Measurements from ENCODE around the gene BABAM2.

The BABAM2 gene

DNA sequence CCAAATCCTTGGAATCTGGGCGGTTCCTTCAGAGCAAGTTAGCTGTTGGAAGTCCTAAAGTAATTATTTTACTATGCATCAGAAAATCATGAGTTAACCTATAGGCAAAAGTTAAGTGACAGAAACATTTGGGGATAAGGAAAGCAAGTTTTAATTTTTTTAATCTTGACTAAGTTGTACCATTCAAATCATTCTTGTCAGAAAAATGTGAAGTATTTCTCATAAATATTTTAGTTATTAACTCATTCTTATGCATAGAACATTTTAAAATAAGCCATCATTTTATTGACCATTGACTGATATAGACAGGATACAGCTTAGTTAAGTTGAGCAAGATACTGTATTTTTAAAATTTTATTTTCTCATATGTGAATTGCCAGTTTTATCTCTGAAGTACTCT is 403.9 kb downstream of the BABAM2 start:
- in situ Hi-C loops (cut with HindIII; ENCODE audit: low sequenced_read_pairs): no loop called here

DNA sequence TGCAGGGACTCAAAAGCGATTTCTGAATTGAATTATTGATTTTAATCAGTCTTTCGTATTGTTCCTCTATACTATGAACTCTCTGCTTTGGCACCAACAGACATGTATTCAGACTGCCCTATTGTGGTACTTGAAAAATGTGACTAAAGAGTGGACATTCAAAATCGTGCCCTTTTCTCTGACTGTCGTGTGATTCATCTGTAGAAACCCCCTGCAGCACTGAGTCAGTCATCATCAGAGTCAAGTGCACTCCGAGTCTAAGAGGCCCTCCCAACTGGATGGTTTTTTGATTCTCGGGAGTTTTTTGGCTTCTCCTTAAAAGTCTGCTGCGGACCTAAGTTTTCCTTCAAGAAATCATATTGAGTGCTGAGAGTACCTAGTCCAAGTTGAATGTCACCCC is 405.7 kb downstream of the BABAM2 start:
- in situ Hi-C loops (cut with HindIII; ENCODE audit: low sequenced_read_pairs): no loop called here

DNA sequence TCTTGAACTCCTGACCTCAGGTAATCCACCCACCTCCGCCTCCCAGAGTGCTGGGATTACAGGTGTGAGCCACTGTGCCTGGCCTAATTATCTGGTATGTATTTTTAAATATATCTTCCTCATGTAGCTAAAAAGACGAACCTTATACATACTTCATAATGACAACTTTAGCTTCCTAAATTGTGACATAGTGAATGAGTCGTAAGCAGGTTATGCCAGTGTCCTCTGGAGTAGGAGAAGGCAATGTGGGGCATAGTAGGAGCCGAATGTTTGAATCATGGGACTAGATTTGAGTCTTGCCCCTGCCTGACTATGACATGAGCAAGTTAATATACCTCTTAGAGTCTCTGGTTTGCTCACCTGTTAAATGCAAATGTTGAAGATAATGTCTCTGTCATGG is 406.4 kb downstream of the BABAM2 start:
- in situ Hi-C loops (cut with HindIII; ENCODE audit: low sequenced_read_pairs): no loop called here

DNA sequence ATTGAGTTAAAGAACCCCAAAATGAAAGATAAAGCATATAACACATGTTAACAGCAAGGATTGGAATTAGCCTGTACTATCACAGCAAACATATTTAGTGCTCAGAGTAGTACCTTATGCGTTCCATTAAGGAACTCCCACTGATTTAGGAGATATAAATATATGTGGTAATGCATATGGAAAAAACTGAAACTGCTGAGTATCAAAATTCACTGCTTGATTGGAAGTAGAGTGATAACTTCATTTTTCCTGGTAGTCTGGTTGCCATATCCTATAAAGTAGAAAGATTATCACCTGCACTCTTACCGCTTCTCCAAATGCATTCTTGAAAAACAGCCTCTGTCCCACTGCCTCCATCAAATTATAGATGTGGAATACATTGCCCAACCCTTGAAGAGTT is 407.0 kb downstream of the BABAM2 start:
- in situ Hi-C loops (cut with HindIII; ENCODE audit: low sequenced_read_pairs): no loop called here

DNA sequence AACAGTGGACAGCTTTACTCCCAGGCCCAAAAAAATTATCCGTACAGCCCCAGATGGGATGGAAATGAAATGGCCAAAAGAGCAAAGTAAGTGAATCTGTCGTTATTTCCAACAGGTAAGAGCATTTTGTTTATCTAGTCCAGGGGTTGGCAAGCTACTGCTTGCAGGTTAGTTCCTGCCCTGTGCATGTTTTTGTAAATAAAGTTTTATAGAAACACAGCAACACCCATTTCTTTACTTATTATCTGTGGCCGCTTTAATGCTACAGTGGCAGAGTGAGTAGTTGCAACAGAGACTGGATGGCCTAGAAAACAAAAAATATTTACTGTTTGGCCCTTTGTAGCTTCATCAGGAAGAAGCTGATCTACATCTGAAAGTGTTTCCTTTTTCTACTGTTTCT is 407.9 kb downstream of the BABAM2 start:
- in situ Hi-C loops (cut with HindIII; ENCODE audit: low sequenced_read_pairs): no loop called here

DNA sequence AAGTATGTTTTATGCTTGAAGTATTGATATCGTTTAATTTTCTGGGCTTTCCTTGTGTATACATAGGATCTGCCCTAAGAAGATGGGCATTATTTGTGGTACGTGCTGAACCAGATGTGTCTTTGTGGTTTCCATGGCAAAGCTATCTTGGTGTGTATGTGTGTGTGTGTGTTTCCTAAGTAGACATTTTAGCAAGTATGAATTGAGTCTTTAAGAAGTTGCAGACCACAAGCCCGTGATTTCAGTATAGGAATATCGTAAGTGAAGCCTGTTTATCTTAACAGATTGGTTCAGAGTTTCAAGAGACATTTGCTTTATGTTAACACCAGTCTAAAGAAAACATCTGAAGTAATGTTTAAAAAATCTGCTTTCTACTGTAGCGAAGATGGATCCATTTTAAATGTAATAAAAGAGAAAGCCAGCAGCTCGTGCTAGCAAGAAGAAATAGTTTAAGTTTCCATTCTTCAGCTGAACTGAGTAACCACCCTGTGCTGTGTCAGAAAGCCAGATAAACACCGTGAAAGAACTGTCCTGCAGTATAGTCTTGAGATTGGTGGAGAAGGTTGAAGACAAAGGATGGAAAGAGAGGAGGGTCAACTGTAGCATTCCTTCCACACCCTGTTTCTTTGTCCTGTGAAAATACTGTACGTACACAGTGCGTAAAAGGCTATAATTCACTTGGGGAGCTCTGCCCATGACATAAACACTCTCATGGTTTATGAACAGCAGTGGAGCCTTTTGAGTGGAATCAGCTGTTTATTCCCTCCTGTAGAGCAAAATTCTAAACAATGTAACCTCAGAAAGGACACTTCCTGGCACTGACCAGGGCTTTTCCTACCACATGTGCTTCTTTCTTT is 410.2 kb downstream of the BABAM2 start:
- in situ Hi-C loops (cut with HindIII; ENCODE audit: low sequenced_read_pairs): no loop called here

DNA sequence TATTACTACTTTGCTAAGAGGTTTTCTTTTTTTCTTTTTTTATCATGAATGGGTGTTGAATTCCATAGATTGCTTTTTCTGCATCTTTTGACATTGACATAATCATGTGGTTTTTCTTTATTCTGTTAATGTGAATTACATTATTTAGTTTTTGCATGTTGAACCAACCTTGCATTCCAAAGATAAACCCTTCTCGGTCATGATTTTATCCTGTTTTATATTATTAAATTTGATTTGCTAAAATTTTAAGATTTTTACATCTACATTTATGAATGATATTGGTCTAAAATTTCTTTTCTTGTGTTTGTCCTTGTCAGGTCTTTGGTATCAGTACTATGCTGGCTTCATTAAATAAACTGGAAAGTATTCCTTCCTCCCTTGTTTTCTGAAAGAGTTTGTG is 414.7 kb downstream of the BABAM2 start:
- in situ Hi-C loops (cut with HindIII; ENCODE audit: low sequenced_read_pairs): no loop called here

DNA sequence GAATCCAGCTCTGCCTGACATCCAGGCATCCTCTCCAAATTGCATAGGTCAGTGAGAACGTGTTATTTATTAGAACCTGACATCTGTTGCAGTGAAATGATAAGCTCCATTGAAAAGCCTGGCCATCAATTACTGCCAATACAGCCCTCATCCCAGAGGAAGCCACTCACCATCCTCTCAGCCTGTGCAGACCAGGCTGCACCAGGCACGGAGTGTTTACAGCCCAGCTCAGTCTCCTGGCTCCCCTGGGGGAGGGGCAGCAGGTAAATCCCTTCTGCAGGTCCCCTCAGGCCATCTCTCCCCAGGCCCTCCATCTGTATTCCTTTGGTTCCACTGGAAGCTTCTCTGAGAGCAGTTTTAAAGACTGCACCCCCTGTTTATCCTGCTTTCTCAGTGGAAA is 419.6 kb downstream of the BABAM2 start:
- in situ Hi-C loops (cut with HindIII; ENCODE audit: low sequenced_read_pairs): no loop called here

DNA sequence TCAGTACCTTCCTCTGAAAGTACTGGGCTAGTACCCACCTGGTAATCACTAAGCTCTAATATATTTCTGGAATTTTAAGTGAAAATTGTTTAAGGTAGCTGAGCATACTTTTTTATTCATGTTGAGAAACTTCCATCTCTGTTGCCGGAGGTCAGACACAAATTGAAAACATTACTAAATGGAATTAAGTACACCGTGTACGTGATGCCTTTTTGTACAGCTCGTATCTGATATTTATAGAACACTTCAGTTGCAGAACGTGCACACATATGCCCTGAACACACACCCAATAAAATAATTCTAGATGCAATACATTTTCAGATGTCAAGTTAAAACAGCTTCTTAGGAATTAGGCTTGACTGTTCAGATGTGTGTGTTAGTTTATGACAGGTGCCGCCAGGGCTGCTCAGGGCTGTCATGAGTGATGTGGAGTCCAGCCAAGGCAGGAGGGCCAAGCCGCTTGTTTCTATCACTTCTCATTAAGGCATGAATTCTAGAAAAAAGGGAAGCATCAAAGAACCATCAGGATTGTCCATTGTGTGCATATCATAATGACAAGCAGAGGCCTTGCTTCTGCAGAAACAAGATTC is 421.2 kb downstream of the BABAM2 start:
- in situ Hi-C loops (cut with HindIII; ENCODE audit: low sequenced_read_pairs): no loop called here

DNA sequence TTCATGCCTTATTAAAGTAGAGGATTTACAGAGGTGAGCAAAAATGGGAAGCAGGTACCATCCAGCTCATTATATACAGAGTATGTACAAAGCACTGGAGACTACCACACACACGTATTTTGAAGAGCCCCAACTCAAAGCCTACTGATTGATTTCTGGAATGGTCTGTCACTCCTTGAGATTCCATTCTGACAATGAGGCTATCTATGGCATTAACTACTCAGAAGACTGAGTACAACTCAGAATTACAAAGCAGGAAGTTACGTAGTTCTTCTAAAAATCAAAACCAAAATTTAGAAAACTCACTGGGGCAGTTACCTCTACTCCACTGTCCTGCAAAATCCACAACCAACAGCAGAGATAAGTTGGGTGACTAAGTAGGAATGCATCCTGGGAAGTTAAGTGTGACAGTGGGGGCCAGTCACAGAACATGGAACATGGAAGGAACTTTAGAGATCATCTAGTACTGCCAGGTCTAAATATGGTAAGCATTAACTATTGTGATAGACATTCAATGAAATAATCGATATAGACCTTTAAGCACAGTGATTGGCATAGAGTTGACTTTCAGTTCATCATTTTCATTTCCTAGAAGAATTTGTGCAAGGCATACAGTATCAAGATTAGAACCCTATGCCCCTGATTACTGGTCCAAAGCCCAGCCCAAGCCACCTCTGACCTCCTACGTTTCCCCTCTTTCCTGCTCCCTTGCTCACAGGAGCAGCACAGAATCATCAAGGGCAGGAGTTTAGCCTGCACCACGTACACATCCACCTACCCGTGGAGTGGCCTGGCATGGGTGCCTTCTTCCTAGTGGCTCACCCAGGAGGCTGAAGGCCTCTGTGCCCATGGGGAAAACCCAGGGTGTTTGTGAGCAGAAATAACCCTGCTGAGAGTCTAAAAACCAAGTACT is 422.0 kb downstream of the BABAM2 start:
- in situ Hi-C loops (cut with HindIII; ENCODE audit: low sequenced_read_pairs): no loop called here

DNA sequence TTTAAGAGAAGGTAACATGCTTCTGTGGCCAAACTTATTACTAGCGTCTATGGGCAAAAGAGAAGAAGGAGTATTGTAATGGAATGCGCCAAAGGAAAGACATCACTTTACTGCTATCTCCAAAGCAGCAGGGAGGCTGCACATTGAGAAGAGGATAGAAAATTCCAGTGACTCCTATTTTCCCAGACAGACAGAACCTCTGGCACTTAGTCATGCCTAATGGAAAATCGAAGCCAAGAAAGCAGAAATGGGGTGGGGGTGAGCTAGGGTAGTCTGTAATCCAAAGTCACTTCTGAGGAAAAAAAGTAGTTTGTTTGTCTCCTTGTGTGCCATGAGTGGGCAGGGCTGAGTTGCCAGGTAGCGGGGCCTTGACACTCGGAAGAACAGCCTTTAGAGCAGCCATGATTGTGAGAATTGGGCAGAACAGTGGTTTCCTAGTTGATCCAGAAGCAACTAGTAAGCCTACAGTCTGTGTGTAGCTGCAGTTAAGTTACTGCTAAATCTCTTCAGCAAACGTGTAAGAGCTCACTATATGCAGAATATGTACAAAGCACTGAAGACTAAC is 422.8 kb downstream of the BABAM2 start:
- in situ Hi-C loops (cut with HindIII; ENCODE audit: low sequenced_read_pairs): no loop called here

DNA sequence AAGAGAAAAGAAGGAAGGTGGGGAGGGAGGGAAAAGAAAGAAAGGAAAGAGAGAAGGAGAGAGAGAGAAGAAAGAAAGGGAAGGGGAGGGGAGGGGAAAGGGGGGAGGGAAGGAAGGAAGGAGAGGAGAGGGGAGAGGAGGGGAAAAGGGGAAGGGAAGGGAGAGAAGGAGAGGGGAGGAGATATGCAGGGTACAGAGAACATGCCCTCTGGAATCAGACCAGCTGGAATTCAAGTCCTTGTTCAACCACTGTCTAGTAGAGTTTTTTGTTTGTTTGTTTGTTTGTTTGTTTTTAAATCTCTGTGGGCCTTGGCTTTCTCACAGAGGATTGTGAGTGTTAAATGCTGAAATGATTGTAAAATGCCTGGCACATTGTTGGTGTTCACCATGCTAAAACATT is 424.4 kb downstream of the BABAM2 start:
- in situ Hi-C loops (cut with HindIII; ENCODE audit: low sequenced_read_pairs): no loop called here

DNA sequence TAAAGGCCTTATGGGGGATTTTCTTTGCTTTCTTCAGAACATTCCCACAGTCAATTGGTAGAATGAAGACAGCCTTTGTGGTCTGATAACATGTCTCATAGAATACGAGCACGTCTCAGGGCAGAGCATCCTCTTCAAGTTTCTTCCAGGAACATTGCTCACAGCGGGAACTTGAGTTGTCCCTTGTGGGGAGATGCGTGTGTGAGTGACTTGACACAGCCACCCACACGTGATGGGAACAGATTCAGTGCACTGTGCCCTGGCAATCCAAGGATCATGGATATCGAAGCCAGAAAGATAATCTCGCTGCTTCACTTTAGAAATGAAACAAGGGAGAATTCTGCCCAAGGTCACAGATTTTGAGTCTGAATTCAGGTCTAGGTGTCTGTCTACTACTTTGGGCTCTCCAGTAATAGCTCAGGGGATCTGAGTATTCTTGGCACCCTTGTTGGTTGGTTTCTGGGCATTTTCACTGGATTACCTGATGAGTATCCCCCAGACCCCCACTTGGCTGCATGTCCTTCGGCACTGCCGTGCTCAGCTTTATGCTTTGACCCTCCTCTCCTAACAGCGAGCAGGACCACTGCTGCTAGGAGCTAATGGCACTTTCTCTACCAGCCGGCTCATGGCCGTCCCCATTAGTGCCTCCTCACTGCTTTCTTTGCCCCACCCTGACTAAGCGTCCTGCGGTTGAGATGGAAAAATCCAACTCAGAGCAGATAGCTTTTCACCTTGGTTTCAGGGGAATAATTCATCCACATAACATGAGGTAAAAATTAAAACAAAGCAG is 426.2 kb downstream of the BABAM2 start:
- in situ Hi-C loops (cut with HindIII; ENCODE audit: low sequenced_read_pairs): no loop called here

DNA sequence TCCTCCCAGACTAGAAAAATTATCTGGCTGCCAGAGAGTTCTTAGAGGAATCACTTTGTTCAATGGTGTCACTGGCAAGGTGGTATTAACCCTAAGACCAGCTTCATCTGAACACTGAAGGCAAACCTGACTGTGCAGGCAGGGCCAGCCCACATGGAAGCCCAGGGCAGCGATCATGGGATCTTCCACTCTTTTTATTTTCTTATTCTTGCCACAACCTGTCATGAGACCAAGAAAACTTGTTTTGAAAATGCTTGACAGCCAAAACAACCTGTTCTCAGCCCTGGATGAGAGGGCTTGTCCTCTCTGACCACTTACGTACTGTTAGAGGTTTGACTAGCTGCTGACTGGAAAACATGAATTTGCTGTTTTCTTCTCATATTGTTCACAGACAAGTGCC is 426.9 kb downstream of the BABAM2 start:
- in situ Hi-C loops (cut with HindIII; ENCODE audit: low sequenced_read_pairs): no loop called here

DNA sequence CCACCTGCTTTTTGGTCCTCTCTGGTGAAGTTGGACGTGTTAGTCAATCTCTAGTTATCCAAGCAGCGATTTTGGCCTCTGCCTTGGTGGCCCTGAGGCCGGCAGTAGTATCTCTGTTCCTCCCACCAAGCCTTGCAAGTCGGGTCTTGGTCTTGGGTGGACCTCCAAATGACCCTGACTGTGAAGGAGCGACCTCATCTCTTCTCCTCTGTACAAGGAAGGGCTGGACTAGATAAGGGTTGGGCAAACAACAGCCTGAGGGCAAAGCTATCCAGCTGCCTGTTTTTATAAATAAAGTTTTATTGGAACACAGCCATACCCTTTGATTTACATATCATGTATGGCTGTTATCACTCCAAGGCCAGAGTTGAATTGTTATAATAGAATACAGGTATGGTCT is 427.5 kb downstream of the BABAM2 start:
- in situ Hi-C loops (cut with HindIII; ENCODE audit: low sequenced_read_pairs): no loop called here

DNA sequence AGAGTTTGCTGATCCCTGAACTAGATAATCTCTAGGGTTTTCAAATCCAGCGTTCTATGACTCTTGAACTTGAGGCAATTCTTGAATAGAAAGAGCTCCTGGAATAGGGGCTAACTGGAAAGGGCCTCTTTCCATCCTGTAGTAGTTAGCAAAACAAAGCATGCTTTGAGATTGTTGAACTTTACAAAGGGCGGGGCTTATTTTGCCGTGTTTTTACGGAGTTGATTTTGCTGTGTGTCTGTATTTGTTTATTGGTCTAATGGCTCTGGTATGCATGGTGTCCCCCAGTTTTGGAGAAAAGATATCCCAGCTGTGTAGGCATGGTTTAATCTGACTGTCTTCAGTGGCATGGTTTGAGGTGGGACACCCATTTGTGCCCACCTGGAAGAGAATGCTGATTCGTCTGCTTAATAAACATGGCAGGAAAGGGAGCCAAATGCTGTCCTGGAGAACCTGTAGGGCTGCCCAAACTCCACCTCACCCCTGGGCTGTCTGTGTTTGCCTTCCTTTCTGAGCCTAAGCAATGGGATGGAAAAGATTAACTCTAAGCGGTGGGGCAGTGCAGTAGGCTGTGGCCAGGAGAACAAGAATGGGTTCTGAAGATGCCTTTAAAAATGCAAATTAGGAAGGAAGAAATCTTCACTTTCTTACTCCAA is 428.1 kb downstream of the BABAM2 start:
- in situ Hi-C loops (cut with HindIII; ENCODE audit: low sequenced_read_pairs): no loop called here

DNA sequence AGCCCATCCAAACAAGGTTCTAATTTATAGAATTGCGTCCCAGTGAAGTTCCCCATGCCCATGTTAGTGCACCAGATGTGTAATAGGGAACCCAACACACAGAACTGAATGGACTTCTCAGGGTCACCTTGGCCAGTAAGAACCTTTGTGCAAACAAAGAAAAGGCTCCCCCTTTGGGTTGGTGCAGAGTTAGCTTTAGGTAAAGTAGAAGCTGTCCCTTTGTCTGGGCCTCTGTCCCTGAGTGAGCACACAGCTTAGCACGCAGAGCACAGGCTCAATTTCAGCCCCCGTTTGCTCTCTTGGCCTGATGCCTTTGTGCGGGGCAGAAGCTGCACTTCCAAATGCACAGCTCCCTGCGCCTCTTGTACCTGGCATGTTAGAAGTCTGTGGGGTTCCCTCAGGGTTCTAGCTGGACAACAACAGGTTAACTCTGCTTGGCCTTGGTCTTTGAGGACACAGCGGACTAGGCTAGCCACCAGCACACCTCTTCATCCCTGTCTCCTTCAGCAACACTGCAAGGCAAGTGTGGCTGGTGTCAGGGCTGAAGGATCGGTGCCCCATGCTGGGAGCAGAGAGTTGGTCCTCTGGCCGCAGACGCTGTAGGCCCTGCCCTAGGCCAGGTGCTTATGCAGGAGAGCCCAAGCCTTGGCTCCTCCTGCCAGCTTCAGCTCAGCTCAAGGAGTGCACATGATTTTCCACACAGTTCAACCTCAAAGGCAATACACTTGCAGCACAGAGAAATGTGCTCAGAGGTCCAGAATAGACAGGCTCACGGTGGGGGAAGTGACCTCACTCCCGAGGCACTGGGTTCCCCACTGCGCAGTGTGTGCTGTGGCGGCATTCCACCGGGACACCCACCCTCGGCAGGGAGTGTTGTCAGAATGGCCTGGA is 428.8 kb downstream of the BABAM2 start:
- in situ Hi-C loops (cut with HindIII; ENCODE audit: low sequenced_read_pairs): no loop called here

DNA sequence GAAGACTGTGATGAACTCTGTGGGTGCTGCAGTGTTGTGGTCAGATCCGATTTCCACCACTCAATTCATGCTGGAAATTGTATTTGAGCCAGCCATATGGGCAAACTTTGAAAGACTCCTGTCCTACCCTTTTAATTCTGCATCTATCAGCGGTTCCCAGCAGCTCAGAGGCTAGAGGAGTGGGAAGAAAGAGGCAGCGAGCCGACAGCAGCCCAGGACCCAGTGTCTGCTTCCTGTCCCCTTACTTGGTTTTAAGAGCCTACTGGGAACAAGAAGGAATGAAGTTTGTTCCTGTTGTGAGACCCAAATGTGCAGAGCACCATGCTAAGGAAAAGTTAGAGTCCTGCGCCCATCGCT is 429.5 kb downstream of the BABAM2 start:
- in situ Hi-C loops (cut with HindIII; ENCODE audit: low sequenced_read_pairs): no loop called here

DNA sequence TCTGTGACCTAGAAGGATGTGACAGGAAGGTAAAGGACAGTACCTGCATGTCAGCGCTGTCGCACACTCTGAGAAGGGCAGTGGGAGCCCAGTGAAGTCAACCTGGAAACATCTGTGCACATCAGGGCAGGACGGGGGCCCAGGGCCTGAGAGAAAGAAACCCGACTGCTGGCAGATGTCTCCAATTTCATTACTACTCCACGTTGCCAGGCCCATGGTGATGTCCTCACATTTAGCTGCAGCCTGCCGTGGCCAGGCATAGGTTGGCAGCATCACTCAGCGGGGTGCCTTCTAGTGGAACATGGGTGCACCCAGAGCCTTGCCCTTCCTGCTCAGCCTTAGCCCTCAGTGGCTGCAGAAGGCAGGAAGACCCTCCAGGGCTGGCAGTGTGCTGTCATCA is 429.8 kb downstream of the BABAM2 start:
- in situ Hi-C loops (cut with HindIII; ENCODE audit: low sequenced_read_pairs): no loop called here
